ENCODE results near the gene ITGB2.

Gene ITGB2
- 239 to 323 (median 290) reads per million in 4 experiments for total RNA-seq

DNA sequence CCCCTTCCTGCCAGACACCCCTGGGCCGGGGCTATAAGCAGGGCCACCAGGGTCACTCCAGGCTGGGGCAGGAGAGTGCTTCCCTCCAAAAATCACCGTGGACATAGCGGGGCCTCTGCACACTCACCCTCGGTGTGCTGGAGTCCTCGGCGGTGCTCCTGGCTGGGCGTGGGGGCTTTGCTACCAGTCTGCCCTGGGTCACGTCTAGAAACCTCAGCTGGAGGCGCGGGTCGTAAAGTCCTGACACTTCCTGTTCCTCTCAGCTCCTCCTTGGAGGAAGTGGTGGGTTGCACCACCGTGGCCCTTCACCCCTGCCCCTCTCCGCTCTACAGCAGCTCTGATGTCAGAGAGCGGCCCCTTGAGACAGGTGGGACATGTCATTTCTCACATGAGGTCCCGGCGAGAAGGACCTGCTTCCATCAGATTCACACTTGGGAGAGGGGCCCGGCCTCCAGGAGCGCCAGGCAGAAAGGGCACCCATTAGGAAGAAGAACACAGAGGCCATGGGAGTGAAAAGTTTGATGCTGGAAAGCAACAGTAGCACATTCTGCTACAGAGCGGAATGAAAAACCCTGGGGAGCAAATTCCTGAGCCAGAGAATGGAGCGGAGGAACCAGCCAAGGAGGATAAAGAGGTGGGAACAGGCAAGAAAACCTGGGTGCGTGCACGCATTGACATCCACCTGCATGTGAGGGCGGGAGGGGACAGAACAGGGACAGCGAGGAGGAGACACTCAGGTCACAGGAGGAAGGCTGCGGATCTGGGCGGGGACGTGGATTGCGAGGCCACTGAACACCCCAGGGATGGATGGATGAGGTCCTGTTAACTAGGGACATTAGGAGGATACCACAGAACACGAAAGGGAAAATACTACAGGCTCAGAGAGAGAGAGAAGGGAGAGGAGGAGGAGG is at the start of gene ITGB2:
TSS of gene ITGB2 (minus strand) at position 206 of the 911 bp plus-strand sequence. CDS start 10,117 bp downstream, outside the sequence.
- peak; percentile 19 for DNase-seq

DNA sequence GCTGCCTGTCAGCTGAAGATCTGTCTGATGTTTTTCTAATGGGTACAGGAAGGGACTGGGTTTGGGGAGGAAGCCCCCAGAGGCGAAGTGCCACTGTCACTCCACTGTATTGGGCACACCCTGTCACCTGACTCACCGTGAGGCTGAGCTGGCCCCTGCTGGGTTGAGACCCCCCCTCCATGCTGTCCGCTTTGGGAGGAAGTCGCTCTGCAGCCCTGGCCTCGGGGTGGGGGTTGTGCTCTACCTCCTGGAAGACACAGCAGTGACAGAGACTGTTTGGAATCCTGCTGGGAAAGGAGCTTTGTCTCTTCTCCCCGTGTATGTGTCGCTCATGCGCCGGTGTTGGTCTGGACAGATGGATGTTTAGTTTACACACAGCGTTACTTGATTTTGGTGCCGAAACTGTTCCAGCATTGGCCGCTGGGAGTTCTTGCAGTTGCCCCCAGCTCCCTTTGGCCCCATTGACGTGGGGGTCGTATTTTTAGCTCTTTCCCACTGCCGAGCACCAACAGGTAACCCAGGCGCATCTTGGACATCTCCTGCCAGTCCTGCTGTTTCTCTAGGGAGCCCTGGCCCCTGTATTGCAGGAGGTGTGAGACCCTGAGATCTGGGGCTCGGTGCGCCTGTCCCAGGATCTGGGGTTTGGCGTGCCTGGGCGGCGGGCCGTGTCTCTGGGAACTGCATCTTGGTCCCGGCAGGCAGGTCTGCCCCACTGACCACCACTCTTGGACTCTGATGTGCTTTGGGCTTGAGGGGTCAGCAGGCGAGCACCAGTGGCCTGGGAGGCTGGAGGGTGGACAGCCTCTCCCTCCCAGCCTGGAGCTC is 49.4 kb upstream of the ITGB2 start:
- DNase-seq = no peak

DNA sequence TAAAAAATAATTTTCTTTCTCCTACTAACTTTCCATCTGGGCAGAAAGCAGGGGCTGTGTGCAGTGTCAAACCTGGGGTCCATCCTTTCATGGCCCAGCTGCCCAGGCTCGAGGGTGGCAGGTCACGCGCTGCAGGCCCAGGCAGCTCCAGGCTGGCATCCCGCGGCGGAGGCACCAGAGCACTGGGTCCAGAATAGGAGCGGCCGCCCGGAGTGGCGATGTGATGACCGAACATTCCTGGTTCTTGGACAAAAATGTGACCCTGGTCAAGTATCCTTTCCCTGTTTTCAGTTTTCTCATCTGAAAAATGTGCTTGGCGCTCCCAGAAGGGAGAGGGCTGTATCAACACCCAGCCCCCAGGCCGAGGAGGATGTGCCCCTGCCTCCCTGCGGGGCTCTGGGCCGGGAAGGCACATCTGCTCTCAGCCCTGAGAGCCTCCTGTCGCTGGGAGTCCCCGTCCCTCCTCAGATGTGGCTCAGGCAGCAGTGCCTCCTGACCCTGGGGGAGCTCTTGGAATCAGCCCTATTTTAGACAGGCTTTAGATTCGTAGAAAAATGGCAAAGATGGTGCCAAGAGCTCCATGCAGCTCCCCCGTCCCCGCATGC is 48.5 kb upstream of the ITGB2 start:
- no peak for DNase-seq

DNA sequence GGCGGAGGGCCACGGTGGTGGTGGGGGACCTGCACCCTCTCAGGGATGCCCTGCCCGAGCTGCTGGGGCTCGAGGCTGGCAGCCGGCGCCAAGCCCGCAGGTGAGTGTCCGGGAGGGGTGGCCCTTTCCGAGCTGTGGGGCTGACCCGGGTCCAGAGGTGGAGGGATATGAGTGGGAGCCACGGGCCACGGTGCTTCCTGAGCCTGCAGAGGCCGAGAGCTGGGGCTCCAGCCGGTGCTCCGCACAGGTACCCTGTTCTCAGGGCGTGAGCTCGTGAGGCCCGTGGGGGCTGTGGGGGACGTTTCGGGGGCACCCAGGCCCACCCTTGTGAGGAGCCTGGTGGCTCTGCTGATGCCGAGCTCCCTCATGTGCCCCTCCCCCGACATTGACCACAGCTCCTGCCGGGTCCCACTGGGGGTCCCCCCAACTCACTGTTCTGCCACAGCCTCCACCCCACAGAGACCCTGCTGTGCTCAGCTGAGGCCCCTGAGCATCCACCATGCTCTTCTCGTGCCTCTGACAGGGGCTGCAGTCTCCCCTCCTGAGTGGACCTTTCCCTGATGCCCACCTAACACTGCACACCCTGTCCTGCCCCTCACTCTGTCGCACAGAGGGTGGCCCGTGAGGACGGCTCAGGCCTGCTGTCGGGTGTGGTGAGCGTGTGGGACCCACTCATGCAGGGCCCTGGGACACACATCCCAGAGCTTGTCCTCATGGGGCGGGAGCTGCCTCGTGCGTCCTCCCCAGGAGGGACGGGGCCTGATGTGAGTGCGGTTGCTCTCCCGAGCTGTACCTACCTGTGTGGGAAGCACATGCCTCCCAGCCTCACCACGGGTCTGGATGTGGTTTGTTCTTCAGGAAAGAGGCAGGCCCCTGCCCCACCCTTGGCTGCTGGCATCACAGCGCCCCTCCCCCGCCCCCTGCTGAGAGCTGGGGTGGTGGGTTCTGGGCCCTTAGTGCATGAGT is 46.7 kb upstream of the ITGB2 start:
- DNase-seq = no peak

DNA sequence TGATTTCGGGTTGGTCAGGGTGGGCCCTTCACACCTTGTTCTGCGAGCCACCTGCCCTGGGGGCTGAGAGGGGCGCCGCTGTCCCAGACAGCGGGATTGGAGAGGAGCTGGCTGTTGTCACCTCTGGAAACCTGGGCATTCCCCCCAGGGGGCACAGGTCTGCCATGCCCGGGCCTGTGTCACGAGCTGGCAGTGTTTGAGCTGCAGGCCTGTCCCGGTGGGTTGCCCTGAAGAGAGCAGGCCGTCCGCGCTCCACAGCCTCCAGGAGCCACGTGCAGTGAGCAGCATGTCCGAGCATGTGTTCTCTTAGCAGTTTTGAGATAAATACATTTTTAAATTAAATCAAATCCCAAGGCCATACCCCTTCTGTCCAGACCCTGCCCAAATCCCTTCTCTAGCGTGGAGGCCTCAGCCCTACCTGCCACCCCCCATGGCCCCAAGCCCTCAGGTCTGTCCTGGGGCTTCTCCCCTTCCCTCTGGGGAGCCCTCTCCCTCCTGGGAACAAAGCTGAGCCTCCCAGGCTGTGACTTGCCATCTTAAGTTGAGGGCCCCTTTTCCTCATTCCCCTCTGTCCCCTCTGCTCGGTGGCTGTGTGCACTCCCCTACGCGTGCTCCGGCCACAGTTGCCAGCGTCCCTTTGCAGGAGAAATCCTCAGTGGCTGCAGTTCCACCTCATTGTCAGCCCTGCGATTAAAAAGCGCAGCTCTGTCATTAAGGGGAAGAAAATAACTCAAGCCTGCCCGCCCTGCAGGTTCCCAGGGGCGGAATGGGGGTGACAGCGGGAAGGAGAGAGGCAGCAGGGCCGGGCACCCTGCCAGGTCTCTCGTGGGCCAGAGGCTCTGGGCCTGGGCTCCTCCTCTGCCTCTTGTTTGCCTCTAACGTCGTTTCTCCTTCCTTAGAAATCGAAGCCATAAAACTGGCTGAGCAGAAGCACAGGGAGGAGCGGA is 45.7 kb upstream of the ITGB2 start:
- DNase-seq = no peak

DNA sequence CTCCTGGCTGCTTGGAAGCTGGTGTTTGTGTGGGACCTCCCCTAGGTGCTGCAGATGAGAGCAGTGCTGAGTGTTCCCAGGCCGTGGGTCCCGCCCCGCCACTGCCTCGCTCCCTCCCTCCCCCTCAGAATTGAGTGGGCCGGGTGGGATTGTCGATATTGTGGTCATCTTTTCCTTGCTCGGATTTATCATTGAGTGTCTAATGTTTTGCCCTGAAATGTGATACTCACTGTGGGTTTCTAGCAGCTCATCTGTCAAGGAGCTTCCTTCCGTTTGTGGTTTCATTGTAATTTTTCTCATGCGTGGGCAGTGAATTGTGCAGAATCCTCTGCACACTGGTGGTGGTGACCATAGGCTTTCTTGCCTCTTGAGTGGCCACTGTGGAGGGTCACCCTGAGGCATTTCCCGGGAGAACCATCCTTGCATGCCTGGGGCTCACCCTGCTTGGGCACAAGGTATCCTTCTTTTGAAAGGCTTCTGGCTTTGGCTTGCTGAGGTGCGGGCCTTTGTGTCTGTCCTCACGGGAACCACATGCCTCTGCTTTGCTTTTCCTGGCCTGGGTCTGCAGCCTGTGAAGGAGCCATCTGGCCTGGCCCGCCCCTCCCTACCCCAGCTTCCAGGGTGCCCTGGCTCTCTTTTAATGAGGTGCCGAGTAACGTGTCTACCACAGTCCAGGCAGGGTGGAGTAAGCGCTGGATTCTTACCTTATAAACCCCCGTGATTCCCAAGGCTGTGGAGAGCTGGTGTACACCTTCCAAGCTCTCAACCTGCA is 44.7 kb upstream of the ITGB2 start:
- no peak for DNase-seq

DNA sequence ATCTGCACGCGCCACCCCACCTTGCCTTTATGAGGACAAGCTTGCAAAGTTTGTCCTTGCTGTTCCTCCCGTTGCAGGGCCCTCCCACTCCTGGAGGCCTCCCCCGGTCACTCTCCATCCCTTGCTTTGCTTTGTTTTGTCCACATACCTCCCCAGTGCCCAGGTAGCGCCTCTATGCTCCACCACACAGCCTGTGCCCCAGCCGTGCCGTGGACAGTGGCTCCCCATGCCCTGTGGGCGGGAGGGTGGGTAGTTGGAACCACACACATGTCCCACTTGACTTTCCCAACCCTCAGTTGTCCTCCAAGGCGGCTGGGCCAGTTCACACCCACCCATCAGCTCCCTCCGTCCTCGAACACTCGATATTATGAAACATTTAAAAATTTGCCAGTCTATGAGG is 43.7 kb upstream of the ITGB2 start:
- no peak for DNase-seq

DNA sequence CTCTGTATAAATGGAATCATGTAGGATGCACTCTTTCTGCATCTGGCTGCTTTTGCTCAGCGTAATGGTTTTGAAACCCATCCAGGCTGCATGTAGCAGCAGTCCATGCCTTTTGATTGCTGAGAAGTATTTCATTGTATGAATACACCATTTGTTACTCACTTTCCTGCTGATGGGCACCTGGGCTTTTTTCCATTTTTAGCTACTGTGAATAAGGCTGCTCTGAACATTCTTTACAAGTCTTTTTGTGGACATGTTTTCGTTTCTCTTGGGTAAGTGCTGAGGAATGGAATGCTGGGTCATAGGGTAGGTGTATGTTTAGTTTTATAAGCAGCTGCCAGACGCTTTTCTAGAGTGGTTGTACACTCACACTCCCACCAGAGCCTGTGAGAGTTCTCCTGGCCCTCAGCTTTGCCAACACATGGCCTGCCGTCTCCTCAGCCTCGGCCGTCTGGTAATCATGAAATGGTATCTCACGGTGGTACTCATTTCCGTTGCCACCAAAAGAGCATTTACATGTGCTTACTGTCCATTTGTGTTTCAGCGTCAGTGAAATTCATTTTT is 41.8 kb upstream of the ITGB2 start:
- no peak for DNase-seq

DNA sequence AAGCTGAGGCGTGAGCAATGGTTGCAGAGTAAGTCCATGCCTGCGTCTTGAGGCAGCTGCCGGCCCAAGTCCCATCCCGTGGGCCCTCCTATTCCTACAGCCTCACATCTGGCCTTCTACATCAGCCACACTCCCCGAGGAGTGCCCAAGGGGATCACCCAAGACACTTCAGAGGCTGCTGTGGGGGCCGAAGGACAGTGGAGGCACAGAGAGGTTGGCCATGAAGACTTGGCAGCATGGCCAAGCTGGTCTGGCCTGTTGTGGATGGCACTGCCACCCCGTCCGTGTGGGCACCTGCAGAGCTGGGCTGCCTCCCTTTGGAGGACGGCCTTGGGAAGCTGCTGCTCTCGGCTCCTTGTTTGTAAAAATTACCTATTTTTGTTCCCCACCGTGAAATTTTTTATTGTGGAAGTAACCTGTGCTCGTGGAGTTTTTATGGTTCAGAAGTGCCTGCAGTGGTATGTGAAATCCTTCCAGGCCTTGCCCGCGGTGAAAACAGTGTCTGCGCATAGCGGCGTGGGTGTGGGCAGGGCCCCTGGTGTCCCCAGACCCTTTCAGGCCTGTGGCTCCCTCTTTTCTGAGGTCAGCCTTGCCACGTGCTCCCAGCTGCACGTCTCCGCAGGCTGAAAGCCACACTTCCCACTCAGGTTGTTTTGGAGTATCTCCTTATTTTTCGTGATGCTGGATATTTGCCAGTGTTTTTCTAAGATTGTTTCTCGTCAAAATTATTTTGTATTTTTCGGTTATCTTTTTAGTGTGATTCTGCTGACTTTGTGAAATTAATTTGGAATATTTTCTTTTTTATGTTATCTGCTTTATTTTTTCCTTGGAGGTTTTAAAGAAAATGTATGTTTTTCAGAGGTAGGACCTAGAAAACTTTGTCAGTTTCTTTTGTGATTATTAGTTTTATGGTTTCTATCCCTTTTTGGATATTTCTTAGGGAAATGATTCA is 39.7 kb upstream of the ITGB2 start:
- DNase-seq = no peak

DNA sequence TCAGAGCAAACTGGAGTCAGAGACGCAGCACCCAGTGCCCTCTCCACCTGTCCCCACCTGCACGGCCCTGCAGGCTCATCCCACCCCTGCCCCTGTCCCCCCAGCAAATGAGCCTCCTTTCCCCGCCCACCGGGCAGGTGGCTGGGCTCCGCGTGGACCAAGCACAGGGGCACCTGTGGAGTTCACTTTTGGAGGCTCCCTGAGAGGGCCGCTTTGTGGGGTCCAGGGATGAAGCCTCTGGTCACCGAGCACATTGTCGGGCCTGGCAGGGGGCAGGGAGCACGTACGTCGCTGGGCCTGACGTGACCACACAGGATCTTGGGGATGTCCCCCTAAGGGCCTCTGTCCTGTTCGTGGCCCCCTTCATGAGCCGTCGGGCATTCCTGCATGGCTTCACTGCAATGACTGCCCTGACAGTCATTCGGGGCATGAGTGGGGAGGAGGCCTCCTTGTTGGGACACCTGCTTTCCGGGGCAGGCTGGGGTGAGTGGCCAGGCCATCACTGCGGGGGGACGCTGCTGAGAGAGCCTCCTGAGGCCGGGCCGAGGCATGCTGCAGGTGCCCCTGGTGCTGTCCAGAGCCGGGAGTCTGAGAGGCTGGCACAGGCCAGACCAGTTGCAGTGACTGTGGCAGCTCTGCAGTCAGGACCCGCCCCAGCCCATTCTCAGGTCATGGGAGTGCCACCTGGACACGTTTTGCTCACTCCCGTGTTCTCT is 38.8 kb upstream of the ITGB2 start:
- no peak for DNase-seq

DNA sequence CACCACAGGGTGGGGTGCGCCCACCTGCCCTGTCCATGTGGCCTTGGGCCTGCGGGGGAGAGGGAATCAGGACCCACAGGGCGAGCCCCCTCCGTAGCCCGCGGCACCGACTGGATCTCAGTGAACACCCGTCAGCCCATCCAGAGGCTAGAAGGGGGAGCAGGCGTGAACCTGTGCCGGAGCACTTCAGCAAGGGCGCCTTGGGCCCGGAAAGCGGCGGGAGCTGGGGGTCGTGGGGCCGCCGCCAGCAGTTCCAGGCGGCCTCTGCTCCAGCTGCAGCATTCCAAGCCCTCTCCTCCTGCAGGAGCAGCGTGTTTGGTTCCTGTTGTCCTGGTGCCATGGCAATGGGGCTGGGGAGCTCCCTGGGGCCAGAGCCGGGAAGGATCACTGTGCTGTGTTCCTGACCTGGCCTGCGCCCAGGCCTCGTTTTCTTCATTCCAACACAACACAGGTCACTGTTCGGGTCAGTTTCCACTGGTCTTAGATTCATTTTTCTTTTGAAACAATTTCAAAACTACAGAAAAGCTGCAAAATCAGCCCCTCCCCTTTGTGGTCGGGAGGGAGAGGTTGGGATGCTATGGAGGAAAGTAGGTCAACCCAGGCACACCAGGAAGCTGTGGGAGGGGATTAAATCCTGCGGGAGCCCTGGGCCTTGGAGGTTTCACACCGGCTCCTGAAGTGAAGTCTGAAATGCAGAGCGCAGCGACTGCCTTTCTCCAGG is 37.9 kb upstream of the ITGB2 start:
- no peak for DNase-seq

DNA sequence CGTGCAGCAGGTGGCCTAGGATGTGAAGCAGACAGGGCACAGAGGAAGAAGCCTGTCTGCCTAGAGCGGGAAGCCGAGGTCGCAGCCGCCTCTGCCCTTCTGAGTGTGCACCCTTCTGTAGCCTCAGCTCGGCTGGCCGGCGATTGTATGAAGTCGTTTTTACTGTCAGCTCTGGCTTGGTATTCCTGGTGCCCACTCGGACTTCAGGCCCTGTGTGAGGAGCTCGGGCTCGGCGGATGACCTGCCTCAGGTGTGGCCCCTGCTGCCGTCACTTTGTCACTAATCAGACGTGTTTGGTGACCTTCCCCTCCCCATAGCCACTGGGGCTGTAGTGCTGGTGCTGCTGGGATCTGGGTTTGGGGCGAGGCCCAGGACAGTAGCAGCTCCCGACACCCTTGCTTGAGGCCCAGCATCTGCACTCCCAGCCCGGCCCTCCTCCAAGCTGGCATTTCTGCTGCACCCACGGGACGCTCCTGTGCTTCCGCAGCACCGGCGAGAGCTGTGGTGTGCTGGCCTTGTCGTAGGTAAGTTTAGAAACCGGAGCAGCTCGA is 37.3 kb upstream of the ITGB2 start:
- DNase-seq = no peak

DNA sequence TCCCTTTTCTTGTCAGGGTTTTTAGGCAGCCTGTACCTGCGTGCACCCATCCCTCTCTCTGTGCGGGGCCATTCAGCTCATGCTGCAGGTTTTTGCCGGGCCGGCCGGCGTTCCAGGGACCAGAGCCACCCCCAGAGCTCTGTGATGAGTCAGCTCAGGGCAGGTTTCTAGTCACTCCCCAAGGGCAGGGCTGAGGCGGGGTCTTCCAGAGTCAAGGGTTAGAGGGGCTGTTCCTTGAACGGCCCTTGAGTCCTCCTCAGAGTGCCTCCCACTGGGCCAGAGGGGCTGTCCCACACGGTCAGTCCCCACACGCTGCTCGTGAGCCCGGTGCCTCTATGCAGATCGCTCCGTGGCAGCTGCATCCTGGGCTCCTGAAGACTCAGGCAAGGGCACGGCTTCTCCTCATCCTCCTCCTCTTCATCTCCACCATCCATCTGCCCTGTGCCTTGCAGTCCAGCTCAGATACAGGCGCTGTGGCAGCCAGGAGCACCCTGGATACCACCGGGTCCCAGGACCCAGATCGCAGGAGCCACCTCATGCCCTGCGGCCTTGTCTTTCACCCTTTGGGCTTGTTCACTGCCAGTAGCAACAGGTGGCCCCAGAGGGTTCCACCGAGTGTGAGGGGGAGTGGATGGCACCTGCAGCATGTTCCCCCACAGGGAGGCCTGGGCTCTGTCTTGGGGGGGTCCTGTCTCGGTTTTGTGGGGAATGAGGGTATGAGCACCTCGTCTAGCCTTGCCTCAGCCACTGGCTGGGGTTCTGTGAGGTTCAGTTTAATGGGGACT is 36.5 kb upstream of the ITGB2 start:
- no peak for DNase-seq

DNA sequence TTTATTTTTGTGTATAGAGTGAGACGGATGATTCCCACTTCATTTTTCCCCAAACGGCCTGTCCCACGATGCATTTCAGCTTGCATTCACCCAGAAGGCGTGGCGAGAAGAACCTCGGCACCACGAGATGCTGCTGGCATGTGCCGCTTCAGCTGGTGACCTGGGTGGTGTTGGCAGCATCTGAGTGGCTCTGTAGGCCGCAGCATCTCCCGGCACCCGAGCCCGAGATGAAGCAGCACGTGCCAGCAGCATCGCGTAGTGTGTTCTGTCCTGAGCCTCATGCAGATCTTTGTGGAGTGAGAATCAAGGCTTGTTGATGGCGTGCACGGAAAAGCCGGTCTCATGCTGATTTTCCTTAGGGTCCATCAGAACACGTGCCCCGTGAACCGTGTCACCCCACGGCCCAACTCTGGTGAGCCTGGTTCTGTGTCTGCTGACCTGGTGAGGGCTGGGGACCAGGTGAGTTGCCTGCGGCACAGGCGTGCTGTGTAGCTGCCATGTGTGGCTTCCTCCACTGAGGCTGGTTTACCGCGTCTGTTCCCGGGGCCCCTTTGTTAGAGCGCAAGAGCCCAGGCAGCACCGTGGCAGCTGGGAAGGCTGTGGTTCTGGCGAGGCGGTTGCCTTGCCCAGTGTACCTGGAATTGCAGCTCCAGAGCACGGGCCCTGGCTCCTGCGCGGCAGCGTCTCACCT is 35.8 kb upstream of the ITGB2 start:
- DNase-seq = no peak

DNA sequence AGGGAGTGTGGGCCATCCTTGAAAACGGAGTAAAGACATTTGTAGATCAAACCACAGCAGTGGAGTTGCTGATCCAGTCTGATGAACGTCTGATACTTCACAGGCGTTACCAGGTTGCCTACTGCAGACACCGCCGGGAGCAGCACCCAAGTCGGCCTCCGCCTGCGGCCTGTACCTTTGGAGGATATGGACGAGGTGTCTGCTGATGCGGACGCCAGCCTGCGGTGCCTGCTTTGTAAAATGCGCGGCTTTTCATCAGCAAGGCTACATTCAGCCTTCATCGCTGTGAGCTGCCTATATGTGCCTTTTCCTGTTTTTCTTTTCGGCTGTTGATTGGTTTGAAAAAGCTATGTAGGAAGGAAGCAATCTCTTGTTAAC is 35.1 kb upstream of the ITGB2 start:
- DNase-seq = no peak
